ENCODE data around the gene ZBTB8B.

Gene ZBTB8B

DNA sequence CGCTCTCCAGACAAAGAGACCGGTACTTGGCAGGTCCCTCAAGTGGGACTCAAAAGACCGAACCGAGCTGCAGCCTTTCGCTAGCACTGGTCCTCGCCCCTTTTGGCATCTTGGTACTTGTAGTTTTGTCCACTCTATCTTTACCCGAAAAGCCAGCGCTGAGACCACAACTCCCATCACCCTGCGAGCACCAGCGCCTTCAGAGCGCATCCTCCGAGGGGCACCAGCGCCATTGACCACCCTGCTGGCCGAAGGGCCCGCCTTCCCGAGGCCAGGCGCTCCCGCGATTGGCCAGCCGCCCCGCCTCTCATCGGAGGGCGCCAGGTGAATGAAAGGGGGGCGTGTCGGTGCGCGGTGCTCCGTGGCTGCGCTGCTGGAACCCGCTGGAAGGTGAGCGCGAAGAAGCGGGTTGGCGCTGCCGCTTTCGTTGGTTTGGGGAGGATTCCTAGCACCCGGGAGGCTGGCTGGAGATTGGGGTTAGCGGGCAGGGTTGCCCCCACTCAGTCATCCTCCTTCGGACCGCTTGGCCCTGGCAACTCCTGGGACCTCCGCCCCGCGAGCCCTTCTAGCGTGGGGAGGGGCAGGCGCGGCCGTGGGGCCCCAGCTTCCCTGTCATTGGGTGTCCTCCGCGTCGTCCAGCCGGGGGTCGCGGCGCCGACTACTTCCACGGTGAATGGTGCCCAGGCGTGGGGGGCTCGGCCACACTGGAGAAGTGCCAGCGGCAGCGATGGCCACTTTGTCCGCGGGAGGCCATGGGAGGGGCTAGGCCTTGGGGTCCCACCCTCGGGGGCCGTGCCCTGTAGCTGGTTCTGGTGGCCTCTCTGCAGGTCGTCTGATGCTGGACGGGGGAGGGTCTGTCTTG lies at the start of gene ZBTB8B:
Gene ZBTB8B (plus strand): TSS at position 357 of the 862 bp plus-strand sequence. CDS start 5,553 bp downstream, outside the sequence.
- Histone ChIP-seq H3K27me3 (ENCODE audit: insufficient read depth, poor library complexity, severe bottlenecking) (no peaks in the 10 kb centered on the region), H3K27ac (ENCODE audit: poor library complexity, severe bottlenecking) (no peak within 1 kb of the TSS), H3K9me3 (ENCODE audit: severe bottlenecking) (no peaks in the 10 kb centered on the region), H3K4me1 (ENCODE audit: insufficient read depth, poor library complexity, severe bottlenecking) (no peaks in the 10 kb centered on the region), H3K36me3 (ENCODE audit: low read depth) (no peaks in the 10 kb centered on the region), H3K4me3 (ENCODE audit: severe bottlenecking) (peak within 1 kb of the TSS; percentile 55)
- DNase-seq (ENCODE audit: low spot score): peak; percentile 87
- TF ChIP-seq, protein P1, sequence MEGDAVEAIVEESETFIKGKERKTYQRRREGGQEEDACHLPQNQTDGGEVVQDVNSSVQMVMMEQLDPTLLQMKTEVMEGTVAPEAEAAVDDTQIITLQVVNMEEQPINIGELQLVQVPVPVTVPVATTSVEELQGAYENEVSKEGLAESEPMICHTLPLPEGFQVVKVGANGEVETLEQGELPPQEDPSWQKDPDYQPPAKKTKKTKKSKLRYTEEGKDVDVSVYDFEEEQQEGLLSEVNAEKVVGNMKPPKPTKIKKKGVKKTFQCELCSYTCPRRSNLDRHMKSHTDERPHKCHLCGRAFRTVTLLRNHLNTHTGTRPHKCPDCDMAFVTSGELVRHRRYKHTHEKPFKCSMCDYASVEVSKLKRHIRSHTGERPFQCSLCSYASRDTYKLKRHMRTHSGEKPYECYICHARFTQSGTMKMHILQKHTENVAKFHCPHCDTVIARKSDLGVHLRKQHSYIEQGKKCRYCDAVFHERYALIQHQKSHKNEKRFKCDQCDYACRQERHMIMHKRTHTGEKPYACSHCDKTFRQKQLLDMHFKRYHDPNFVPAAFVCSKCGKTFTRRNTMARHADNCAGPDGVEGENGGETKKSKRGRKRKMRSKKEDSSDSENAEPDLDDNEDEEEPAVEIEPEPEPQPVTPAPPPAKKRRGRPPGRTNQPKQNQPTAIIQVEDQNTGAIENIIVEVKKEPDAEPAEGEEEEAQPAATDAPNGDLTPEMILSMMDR (IDR thresholded peaks at IDR 0.05; ENCODE audit: poor library complexity, severe bottlenecking): no peak
- ATAC-seq (ENCODE audit: low read depth): peak; percentile 95

DNA sequence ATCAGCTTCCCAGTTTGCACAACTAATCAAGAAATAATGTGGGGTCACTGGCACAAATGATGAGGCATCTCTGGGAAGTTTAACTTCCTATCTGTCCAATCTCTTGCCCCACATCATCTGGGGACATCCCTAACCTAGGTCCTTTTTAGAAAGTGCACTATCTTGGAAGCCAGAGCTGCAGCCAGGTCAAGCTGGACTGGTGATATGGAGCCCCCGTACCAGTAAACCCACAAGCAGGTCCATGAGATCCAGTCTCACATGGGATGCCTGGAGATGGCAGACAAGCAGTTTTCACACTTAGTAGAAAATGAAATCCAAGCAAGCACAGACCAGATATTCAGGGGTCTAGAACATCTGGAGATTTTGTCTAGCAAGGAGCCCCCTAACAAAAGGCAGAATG lies 43.1 kb upstream of the ZBTB8B start:
- Histone ChIP-seq H3K4me1 (ENCODE audit: insufficient read depth, poor library complexity, severe bottlenecking) (no peaks in the 10 kb centered on the region), H3K4me3 (ENCODE audit: severe bottlenecking) (no peak overlapping the region), H3K27me3 (ENCODE audit: insufficient read depth, poor library complexity, severe bottlenecking) (no peaks in the 10 kb centered on the region), H3K36me3 (ENCODE audit: low read depth) (no peaks in the 10 kb centered on the region), H3K27ac (ENCODE audit: poor library complexity, severe bottlenecking) (no peak overlapping the region), H3K9me3 (ENCODE audit: severe bottlenecking) (peaks cover 7% of the 10 kb centered on the region)
- TF ChIP-seq, protein P1 (IDR thresholded peaks at IDR 0.05; ENCODE audit: poor library complexity, severe bottlenecking): no peak
- ATAC-seq (ENCODE audit: low read depth): no peak
- DNase-seq (ENCODE audit: low spot score): no peak

DNA sequence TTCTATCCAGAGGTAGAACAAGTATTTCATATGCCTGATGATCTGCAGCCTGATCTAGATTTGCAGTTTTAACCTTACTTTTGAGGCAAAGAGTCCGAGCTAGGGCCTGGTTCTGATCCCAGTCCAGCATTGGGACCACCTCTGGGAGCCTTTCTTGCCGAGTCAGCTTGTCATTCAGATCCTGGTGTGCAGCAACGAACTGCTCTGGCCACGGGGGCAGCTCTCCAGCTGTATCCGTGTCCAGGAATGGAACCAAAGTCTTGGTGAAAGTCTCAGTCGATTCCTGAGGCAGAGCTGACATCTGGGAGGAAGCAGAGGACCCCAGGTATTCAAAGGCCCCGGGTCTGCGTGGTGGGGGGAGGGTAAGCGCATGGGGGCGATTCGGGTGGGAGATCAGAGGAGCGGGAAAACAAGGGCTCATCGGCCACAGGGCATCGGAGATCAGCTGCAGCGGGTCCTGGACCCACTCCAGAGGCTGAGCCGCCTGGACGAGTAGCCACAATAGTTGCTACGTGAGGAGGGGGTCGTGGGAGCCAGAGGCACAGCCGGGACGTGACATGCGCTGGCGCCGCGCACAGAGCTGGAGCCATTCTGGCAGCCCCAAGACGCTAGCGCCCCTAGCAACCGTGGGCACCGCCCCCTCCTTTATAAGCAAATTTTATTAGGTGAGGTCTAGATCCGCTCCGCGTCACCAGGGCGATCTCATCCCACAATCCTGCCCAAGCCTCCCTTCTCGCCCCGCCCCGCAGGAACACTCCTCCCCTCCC lies 38.2 kb upstream of the ZBTB8B start:
- DNase-seq (ENCODE audit: low spot score) (no peak), ATAC-seq (ENCODE audit: low read depth) (peak; percentile 76)
- Histone ChIP-seq H3K36me3 (ENCODE audit: low read depth) (no peaks in the 10 kb centered on the region), H3K9me3 (ENCODE audit: severe bottlenecking) (no peaks in the 10 kb centered on the region), H3K4me3 (ENCODE audit: severe bottlenecking) (peak overlapping the region; percentile 11), H3K27me3 (ENCODE audit: insufficient read depth, poor library complexity, severe bottlenecking) (no peaks in the 10 kb centered on the region), H3K27ac (ENCODE audit: poor library complexity, severe bottlenecking) (no peak overlapping the region), H3K4me1 (ENCODE audit: insufficient read depth, poor library complexity, severe bottlenecking) (no peaks in the 10 kb centered on the region)
- TF ChIP-seq, protein P1 (IDR thresholded peaks at IDR 0.05; ENCODE audit: poor library complexity, severe bottlenecking): no peak

DNA sequence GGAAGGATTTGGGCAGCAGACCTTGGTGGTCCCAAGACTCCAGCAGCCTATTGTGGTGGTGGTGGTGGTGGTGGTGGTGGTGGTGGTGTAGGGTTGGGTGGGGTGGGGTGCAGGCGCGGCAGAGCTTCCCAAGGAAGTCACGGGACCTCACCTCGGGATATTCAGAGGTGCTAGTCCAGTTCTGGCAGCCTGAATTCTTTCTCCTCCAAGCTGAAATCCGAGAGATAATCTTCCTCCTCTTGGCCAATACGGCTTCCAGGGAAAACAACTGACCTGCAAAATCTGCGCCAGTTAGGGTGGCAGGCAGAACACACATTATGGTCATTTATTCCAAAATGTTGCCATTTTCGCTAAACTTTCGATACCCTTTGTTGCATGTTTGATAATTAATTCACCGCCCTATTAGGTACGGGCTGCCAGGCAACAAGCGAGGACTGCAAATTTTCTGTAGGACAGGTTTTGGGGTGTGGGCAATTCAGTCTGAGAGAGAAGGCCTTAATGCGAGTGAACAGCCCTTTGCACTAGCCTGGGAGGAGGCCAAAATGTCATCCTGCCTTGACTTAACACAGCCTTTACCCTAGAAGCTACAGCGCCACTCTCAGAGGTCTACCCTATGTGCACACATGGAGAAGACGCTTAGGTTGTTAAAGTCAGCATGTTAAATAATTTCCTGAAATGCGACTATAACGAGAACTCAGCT lies 37.5 kb upstream of the ZBTB8B start:
- Histone ChIP-seq H3K27me3 (ENCODE audit: insufficient read depth, poor library complexity, severe bottlenecking) (no peaks in the 10 kb centered on the region), H3K9me3 (ENCODE audit: severe bottlenecking) (no peaks in the 10 kb centered on the region), H3K36me3 (ENCODE audit: low read depth) (no peaks in the 10 kb centered on the region), H3K4me3 (ENCODE audit: severe bottlenecking) (no peak overlapping the region), H3K4me1 (ENCODE audit: insufficient read depth, poor library complexity, severe bottlenecking) (no peaks in the 10 kb centered on the region), H3K27ac (ENCODE audit: poor library complexity, severe bottlenecking) (no peak overlapping the region)
- DNase-seq (ENCODE audit: low spot score) (no peak), ATAC-seq (ENCODE audit: low read depth) (no peak)
- TF ChIP-seq, protein P1 (IDR thresholded peaks at IDR 0.05; ENCODE audit: poor library complexity, severe bottlenecking): no peak
